ENCODE results near the gene PDE4D.

The PDE4D gene

GRCh38 chr5:59276325-59276675 is 617.2 kb downstream of the PDE4D start:
- no peaks in the 10 kb centered on the region for H3K79me1 ChIP-seq (replicated peaks; ENCODE audit: low read length, poor library complexity, severe bottlenecking)
- H2AK5ac ChIP-seq (ENCODE audit: low read length, severe bottlenecking): no peak overlapping the region
- no peaks in the 10 kb centered on the region for H3K9me3 ChIP-seq (ENCODE audit: control insufficient read depth, low read length)
- H2BK5ac ChIP-seq (ENCODE audit: low read depth, low read length, poor library complexity, severe bottlenecking): no peak overlapping the region
- peak overlapping the region in 1 of 2 experiments; percentile 76 for H3K4me3 ChIP-seq (ENCODE audit: insufficient read depth in 1 of 2, low read depth in 1 of 2, low read length in 2 of 2)
- no peak for DNase-seq
- H3K18ac ChIP-seq (ENCODE audit: low read depth in 1 of 2, low read length in 2 of 2): no peak overlapping the region
- no peak overlapping the region for H2AFZ ChIP-seq (ENCODE audit: low read depth, low read length)
- H4K91ac ChIP-seq (ENCODE audit: low read length): no peak overlapping the region
- H4K8ac ChIP-seq (ENCODE audit: low read length): no peak overlapping the region
- no peak overlapping the region for H3K23ac ChIP-seq (ENCODE audit: low read length in 2 of 2)
- H2BK15ac ChIP-seq (ENCODE audit: low read depth, poor library complexity, severe bottlenecking): no peak overlapping the region
- no peaks in the 10 kb centered on the region for H3K36me3 ChIP-seq (ENCODE audit: control insufficient read depth in 1 of 2, insufficient read depth in 2 of 2, low read depth in 1 of 2, low read length in 2 of 2)
- H3K4ac ChIP-seq (ENCODE audit: low read depth in 1 of 2, low read length in 2 of 2): no peak overlapping the region
- H3K27me3 ChIP-seq (ENCODE audit: control insufficient read depth in 1 of 2, insufficient read depth in 1 of 2, low read length in 2 of 2): no peaks in the 10 kb centered on the region
- WGBS: 76% methylated on average over 2 of the region's 2 CpGs
- H3K14ac ChIP-seq (ENCODE audit: low read length in 2 of 2): no peak overlapping the region
- H3K9ac ChIP-seq (ENCODE audit: low read length): peak overlapping the region; percentile 76
- no peak overlapping the region for H3K27ac ChIP-seq (ENCODE audit: low read length, poor library complexity, severe bottlenecking)
- no peaks in the 10 kb centered on the region for H3K4me1 ChIP-seq (ENCODE audit: control insufficient read depth, insufficient read depth, low read depth, low read length)
- H3K4me2 ChIP-seq (ENCODE audit: low read length, poor library complexity, severe bottlenecking): peak overlapping the region; percentile 91
- no peak overlapping the region for H2BK12ac ChIP-seq (ENCODE audit: low read length in 2 of 2)
- H2BK120ac ChIP-seq (ENCODE audit: low read depth, low read length): no peak overlapping the region

- peak; percentile 82 for DNase-seq
- Histone ChIP-seq H3K4me3 (ENCODE audit: insufficient read depth in 1 of 2, low read depth in 1 of 2, low read length in 2 of 2) (peak overlapping the region in 1 of 2 experiments; percentile 76), H3K27me3 (ENCODE audit: control insufficient read depth in 1 of 2, insufficient read depth in 1 of 2, low read length in 2 of 2) (no peaks in the 10 kb centered on the region), H2BK5ac (ENCODE audit: low read depth, low read length, poor library complexity, severe bottlenecking) (no peak overlapping the region), H3K4ac (ENCODE audit: low read depth in 1 of 2, low read length in 2 of 2) (no peak overlapping the region), H3K9me3 (ENCODE audit: control insufficient read depth, low read length) (no peaks in the 10 kb centered on the region), H3K79me1 (replicated peaks; ENCODE audit: low read length, poor library complexity, severe bottlenecking) (no peaks in the 10 kb centered on the region), H3K23ac (ENCODE audit: low read length in 2 of 2) (no peak overlapping the region), H3K4me2 (ENCODE audit: low read length, poor library complexity, severe bottlenecking) (peak overlapping the region; percentile 91), H3K9ac (ENCODE audit: low read length) (peak overlapping the region; percentile 76), H2AFZ (ENCODE audit: low read depth, low read length) (peak overlapping the region; percentile 32), H2AK5ac (ENCODE audit: low read length, severe bottlenecking) (no peak overlapping the region), H4K8ac (ENCODE audit: low read length) (no peak overlapping the region), H3K27ac (ENCODE audit: low read length, poor library complexity, severe bottlenecking) (peak overlapping the region; percentile 29), H2BK15ac (ENCODE audit: low read depth, poor library complexity, severe bottlenecking) (no peak overlapping the region), H3K4me1 (ENCODE audit: control insufficient read depth, insufficient read depth, low read depth, low read length) (no peaks in the 10 kb centered on the region), H2BK12ac (ENCODE audit: low read length in 2 of 2) (no peak overlapping the region), H4K91ac (ENCODE audit: low read length) (no peak overlapping the region), H3K18ac (ENCODE audit: low read depth in 1 of 2, low read length in 2 of 2) (peak overlapping the region in 1 of 2 experiments; percentile 2), H2BK120ac (ENCODE audit: low read depth, low read length) (no peak overlapping the region), H3K14ac (ENCODE audit: low read length in 2 of 2) (no peak overlapping the region), H3K36me3 (ENCODE audit: control insufficient read depth in 1 of 2, insufficient read depth in 2 of 2, low read depth in 1 of 2, low read length in 2 of 2) (no peaks in the 10 kb centered on the region)
- WGBS: 17% methylated on average over 11 of the region's 16 CpGs
Observed at GRCh38 chr5:59275510-59276324, 617.8 kb downstream of the PDE4D start.

- H2AK5ac ChIP-seq (ENCODE audit: low read length, severe bottlenecking): no peak overlapping the region
- H4K91ac ChIP-seq (ENCODE audit: low read length): no peak overlapping the region
- no peak overlapping the region for H3K18ac ChIP-seq (ENCODE audit: low read depth in 1 of 2, low read length in 2 of 2)
- no peaks in the 10 kb centered on the region for H3K4me1 ChIP-seq (ENCODE audit: control insufficient read depth, insufficient read depth, low read depth, low read length)
- H2AFZ ChIP-seq (ENCODE audit: low read depth, low read length): no peak overlapping the region
- no peak overlapping the region for H2BK5ac ChIP-seq (ENCODE audit: low read depth, low read length, poor library complexity, severe bottlenecking)
- peak overlapping the region; percentile 91 for H3K4me2 ChIP-seq (ENCODE audit: low read length, poor library complexity, severe bottlenecking)
- DNase-seq: no peak
- no peak overlapping the region for H3K4ac ChIP-seq (ENCODE audit: low read depth in 1 of 2, low read length in 2 of 2)
- no peaks in the 10 kb centered on the region for H3K36me3 ChIP-seq (ENCODE audit: control insufficient read depth in 1 of 2, insufficient read depth in 2 of 2, low read depth in 1 of 2, low read length in 2 of 2)
- no peak overlapping the region for H4K8ac ChIP-seq (ENCODE audit: low read length)
- no peak overlapping the region for H2BK120ac ChIP-seq (ENCODE audit: low read depth, low read length)
- no peaks in the 10 kb centered on the region for H3K79me1 ChIP-seq (replicated peaks; ENCODE audit: low read length, poor library complexity, severe bottlenecking)
- no peak overlapping the region for H3K14ac ChIP-seq (ENCODE audit: low read length in 2 of 2)
- H2BK15ac ChIP-seq (ENCODE audit: low read depth, poor library complexity, severe bottlenecking): no peak overlapping the region
- H3K4me3 ChIP-seq (ENCODE audit: insufficient read depth in 1 of 2, low read depth in 1 of 2, low read length in 2 of 2): peak overlapping the region in 1 of 2 experiments; percentile 76
- H3K27ac ChIP-seq (ENCODE audit: low read length, poor library complexity, severe bottlenecking): no peak overlapping the region
- no peaks in the 10 kb centered on the region for H3K27me3 ChIP-seq (ENCODE audit: control insufficient read depth in 1 of 2, insufficient read depth in 1 of 2, low read length in 2 of 2)
- H3K23ac ChIP-seq (ENCODE audit: low read length in 2 of 2): no peak overlapping the region
- no peaks in the 10 kb centered on the region for H3K9me3 ChIP-seq (ENCODE audit: control insufficient read depth, low read length)
- peak overlapping the region; percentile 76 for H3K9ac ChIP-seq (ENCODE audit: low read length)
- no CpG with 5 or more reads among the region's 5 CpGs for WGBS
- H2BK12ac ChIP-seq (ENCODE audit: low read length in 2 of 2): no peak overlapping the region
Observed at GRCh38 chr5:59275170-59275509, 618.4 kb downstream of the PDE4D start.

- DNase-seq: no peak
- H3K4me1 ChIP-seq (ENCODE audit: control insufficient read depth, insufficient read depth, low read depth, low read length): no peaks in the 10 kb centered on the region
- no peaks in the 10 kb centered on the region for H3K36me3 ChIP-seq (ENCODE audit: control insufficient read depth in 1 of 2, insufficient read depth in 2 of 2, low read depth in 1 of 2, low read length in 2 of 2)
- H3K9ac ChIP-seq (ENCODE audit: low read length): no peak overlapping the region
- H3K4ac ChIP-seq (ENCODE audit: low read depth in 1 of 2, low read length in 2 of 2): no peak overlapping the region
- no peak overlapping the region for H3K23ac ChIP-seq (ENCODE audit: low read length in 2 of 2)
- H3K4me3 ChIP-seq (ENCODE audit: insufficient read depth in 1 of 2, low read depth in 1 of 2, low read length in 2 of 2): no peak overlapping the region
- no peak overlapping the region for H2BK15ac ChIP-seq (ENCODE audit: low read depth, poor library complexity, severe bottlenecking)
- H2AFZ ChIP-seq (ENCODE audit: low read depth, low read length): no peak overlapping the region
- no peak overlapping the region for H3K14ac ChIP-seq (ENCODE audit: low read length in 2 of 2)
- no peak overlapping the region for H2BK120ac ChIP-seq (ENCODE audit: low read depth, low read length)
- H3K27ac ChIP-seq (ENCODE audit: low read length, poor library complexity, severe bottlenecking): no peak overlapping the region
- H4K91ac ChIP-seq (ENCODE audit: low read length): no peak overlapping the region
- no peaks in the 10 kb centered on the region for H3K9me3 ChIP-seq (ENCODE audit: control insufficient read depth, low read length)
- H4K8ac ChIP-seq (ENCODE audit: low read length): no peak overlapping the region
- H3K18ac ChIP-seq (ENCODE audit: low read depth in 1 of 2, low read length in 2 of 2): no peak overlapping the region
- no peak overlapping the region for H3K4me2 ChIP-seq (ENCODE audit: low read length, poor library complexity, severe bottlenecking)
- no peaks in the 10 kb centered on the region for H3K79me1 ChIP-seq (replicated peaks; ENCODE audit: low read length, poor library complexity, severe bottlenecking)
- H2AK5ac ChIP-seq (ENCODE audit: low read length, severe bottlenecking): no peak overlapping the region
- H2BK5ac ChIP-seq (ENCODE audit: low read depth, low read length, poor library complexity, severe bottlenecking): no peak overlapping the region
- 100% methylated on average over 1 of the region's 4 CpGs for WGBS
- H3K27me3 ChIP-seq (ENCODE audit: control insufficient read depth in 1 of 2, insufficient read depth in 1 of 2, low read length in 2 of 2): no peaks in the 10 kb centered on the region
- H2BK12ac ChIP-seq (ENCODE audit: low read length in 2 of 2): no peak overlapping the region
Observed at GRCh38 chr5:59274106-59274636, 619.4 kb downstream of the PDE4D start.

All from mesenchymal stem cell (in vitro differentiated cells and primary cell).